GM19468 (cell line): ENCODE data around the gene UROC1.

Experiments
- ATAC-seq: cut with Tn5 transposase; IDR thresholded peaks from one replicate; pipeline ENCODE4 v1.9.1; 2021; ENCODE audit warnings: mild to moderate bottlenecking, moderate library complexity, moderate number of reproducible peaks; ENCODE audit not compliant: unreplicated experiment; ENCODE audit errors: extremely low read depth

UROC1 gene

GRCh38 chr3:126434931-126435411 is 82.6 kb downstream of the UROC1 start:
- no peak for ATAC-seq

- no peak for ATAC-seq
Observed at GRCh38 chr3:126434264-126434590, 83.3 kb downstream of the UROC1 start.

GRCh38 chr3:126433496-126434263 is 83.9 kb downstream of the UROC1 start:
- no peak for ATAC-seq

- ATAC-seq: no peak
Observed at GRCh38 chr3:126433105-126433430, 84.5 kb downstream of the UROC1 start.

- no peak for ATAC-seq
Observed at GRCh38 chr3:126432361-126433104, 85.0 kb downstream of the UROC1 start.
